Activated T-helper 1 cell treated with anti-CD3 and anti-CD28 coated beads, Interleukin-2, amount 50 U/mL, for 16 hours (primary cell): Measurements from ENCODE around the gene TTL.
"Not testable (repeated sequence)": the region's sequence is repeated elsewhere in the genome, so short reads cannot be mapped to it uniquely, and the experiment has no call there.

ENCODE experiments used
- DNase-seq, 2 donors: peaks; one replicate each; pipeline ENCODE4 v3.0.0-alpha.2; 2020; ENCODE audit warnings: low read depth in 1 of 2, low spot score in 1 of 2

TTL gene

GRCh38 chr2:112519506-112519905 is 37.5 kb downstream of the TTL start:
- no peak for DNase-seq

- DNase-seq: no peak
These were observed 38.4 kb downstream of the TTL start for GRCh38 chr2:112520234-112520783.

- DNase-seq: no peak
These were observed 41.4 kb downstream of the TTL start for GRCh38 chr2:112523291-112523777.

GRCh38 chr2:112524276-112524675 is 42.3 kb downstream of the TTL start:
- DNase-seq: not testable (repeated sequence)

- no peak for DNase-seq
These were observed 46.6 kb downstream of the TTL start for GRCh38 chr2:112528541-112528940.

- DNase-seq: no peak
These were observed 47.8 kb downstream of the TTL start for GRCh38 chr2:112529757-112530156.

GRCh38 chr2:112530728-112531127 is 48.8 kb downstream of the TTL start:
- no peak for DNase-seq

GRCh38 chr2:112534826-112535225 is 52.9 kb downstream of the TTL start:
- DNase-seq: no peak

GRCh38 chr2:112536665-112537064 is 54.7 kb downstream of the TTL start:
- DNase-seq: not testable (repeated sequence)

GRCh38 chr2:112539306-112539705 is 57.4 kb downstream of the TTL start:
- DNase-seq: no peak

- DNase-seq: no peak
These were observed 59.0 kb downstream of the TTL start for GRCh38 chr2:112540906-112541305.

GRCh38 chr2:112541315-112542122 is 59.6 kb downstream of the TTL start:
- peak; percentile 47 to 56 for DNase-seq

- peak; percentile 47 to 56 for DNase-seq
These were observed 60.4 kb downstream of the TTL start, which contains the start of gene POLR1B for GRCh38 chr2:112542123-112542983. TSS of gene POLR1B (plus strand) at chr2:112542465. CDS start at chr2:112542495, 30 bp downstream.

- no peak for DNase-seq
These were observed 61.2 kb downstream of the TTL start for GRCh38 chr2:112542984-112543661.

- no peak for DNase-seq
These were observed 65.4 kb downstream of the TTL start for GRCh38 chr2:112547333-112547732.

- no peak for DNase-seq
These were observed 67.0 kb downstream of the TTL start for GRCh38 chr2:112548980-112549379.

- no peak for DNase-seq
These were observed 84.1 kb downstream of the TTL start for GRCh38 chr2:112566104-112566503.

- DNase-seq: not testable (repeated sequence)
These were observed 84.6 kb downstream of the TTL start for GRCh38 chr2:112566508-112566907.

GRCh38 chr2:112572005-112572404 is 90.0 kb downstream of the TTL start:
- DNase-seq: no peak

- no peak for DNase-seq
These were observed 95.8 kb downstream of the TTL start for GRCh38 chr2:112577756-112578155.

GRCh38 chr2:112579241-112579640 is 97.3 kb downstream of the TTL start:
- DNase-seq: no peak
